Subcutaneous adipose tissue (tissue), 4 donors: ENCODE data around the gene STYX. TPM values are rescaled to one million over a fixed set of nuclear protein-coding genes. Genes with fewer than 3 reads are reported as not detected.

Source experiments
- total RNA-seq, 4 donors: library from RNA; depleted of rRNA; stranded (reverse); fragments of >200 nt; gene quantifications; one replicate each; pipeline ENCODE4 v1.1.0, GENCODE V29; 2016
- TF ChIP-seq, protein P1 (sequence below): fragments of 450-650 bp; IDR thresholded peaks from one replicate; pipeline ENCODE4 v1.5.1; 2016; ENCODE audit warnings: low read depth, mild to moderate bottlenecking, control low read depth, antibody characterized with exemption, moderate library complexity

Gene STYX
- total RNA-seq, 4 donors from 2014 or later: 17.7 to 26.9 (median 19.1) TPM

DNA sequence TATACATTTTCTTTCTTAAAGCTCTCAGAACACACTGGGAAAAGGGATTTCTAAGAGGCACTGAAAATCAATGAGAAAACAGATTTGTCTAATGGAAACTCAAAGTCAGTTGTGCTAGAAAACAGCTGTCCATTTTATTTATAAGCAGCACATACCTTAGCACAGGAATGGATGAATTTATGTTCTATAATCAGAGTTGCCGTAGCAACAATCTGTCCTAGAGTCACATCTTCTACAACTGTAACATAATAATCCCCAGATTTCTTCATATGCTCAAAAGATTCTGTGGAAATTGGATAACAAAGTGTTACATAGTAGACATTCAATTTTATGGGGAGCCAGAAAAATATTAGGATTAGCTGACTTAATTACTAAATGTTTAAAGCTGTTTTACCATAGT lies 51.7 kb downstream of the STYX start:
- TF ChIP-seq, protein P1, sequence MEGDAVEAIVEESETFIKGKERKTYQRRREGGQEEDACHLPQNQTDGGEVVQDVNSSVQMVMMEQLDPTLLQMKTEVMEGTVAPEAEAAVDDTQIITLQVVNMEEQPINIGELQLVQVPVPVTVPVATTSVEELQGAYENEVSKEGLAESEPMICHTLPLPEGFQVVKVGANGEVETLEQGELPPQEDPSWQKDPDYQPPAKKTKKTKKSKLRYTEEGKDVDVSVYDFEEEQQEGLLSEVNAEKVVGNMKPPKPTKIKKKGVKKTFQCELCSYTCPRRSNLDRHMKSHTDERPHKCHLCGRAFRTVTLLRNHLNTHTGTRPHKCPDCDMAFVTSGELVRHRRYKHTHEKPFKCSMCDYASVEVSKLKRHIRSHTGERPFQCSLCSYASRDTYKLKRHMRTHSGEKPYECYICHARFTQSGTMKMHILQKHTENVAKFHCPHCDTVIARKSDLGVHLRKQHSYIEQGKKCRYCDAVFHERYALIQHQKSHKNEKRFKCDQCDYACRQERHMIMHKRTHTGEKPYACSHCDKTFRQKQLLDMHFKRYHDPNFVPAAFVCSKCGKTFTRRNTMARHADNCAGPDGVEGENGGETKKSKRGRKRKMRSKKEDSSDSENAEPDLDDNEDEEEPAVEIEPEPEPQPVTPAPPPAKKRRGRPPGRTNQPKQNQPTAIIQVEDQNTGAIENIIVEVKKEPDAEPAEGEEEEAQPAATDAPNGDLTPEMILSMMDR: no peak

DNA sequence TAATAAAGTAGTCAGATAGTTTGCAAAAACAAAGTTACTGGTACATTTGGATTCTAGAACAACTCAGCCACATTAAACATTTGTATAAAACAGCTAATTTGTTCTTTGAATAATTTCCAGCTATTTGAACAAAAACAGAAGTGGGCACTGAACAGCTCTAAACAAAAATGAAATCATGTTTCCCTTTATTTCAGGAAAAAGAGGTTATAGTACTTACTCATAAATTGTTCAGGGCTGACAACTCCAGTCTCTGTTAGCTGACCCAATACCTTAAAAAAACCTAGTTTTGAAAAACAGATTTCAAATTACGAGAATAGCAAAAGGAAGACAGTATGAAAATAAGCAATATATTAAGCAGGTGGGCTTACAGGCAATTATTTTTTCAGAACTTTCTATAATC lies 53.2 kb downstream of the STYX start:
- TF ChIP-seq, protein P1: no peak

DNA sequence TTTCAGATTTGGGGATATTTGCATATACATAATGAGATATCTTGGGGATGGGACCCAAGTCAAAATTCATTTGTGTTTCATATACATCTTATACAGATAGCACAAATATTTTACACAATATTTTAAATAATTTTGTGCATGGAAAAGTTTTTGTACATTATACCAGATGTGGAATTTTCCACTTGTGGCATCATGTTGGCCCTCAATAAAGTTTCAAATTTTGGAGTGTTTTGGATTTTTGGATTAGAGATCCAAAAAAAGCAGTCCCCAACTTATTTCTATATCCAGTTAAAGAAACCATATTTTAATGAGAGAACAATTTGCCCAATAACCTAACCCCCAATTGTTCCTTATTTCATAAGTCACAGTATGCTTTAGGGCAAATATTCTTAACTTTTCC lies 56.9 kb downstream of the STYX start:
- TF ChIP-seq, protein P1: no peak

DNA sequence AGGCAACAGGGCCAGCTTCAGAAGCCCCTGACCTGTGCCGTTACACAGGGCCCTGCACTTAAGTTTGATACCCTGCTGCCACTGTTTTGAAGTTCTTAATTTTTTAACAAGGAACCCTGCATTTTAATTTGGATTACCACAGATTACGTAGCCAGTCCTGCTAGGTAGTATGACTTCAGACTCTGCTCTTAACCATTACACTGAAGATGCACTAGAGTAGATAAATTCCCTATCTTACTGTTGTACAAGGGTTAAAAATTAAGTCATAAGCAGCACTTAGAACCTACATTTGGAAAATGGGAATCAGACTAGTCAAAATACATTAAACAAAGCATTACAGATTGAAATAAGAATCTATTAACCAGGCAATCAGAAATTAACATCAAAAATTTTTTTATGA lies 59.2 kb downstream of the STYX start:
- TF ChIP-seq, protein P1: no peak

DNA sequence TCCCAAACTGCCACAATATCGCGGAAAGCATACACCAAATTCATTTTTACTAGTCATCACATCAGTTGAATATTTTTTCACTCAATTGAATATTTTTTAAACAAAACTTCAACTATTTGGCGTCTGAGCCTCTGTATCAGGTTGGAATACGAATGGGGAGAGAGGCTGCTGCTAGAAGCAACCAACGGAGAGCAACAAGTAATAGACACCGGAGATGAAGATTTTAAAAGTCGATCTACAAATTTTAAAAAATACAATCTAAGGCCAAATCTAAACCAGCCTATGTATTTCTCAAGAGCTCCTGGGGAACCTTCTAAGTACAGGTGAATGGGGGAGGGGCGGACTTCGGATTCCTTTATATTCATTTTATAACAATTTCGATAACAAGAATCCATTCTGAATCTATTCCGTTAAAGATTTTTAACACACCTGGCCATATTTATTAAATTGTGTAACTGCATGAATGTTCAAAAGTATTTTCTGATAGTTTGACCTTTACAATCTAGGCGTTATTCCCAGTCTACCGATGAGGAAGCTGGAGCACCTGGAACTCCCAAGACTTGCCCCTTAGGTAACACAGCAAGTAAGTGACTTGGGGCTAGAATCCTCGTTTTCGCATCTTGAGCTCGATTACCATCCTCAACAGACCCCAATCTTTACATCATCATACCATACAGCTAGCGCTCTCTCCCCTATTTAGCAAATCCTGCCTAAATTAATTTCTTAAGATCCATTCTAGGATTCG lies 60.2 kb downstream of the STYX start:
- TF ChIP-seq, protein P1: no peak

DNA sequence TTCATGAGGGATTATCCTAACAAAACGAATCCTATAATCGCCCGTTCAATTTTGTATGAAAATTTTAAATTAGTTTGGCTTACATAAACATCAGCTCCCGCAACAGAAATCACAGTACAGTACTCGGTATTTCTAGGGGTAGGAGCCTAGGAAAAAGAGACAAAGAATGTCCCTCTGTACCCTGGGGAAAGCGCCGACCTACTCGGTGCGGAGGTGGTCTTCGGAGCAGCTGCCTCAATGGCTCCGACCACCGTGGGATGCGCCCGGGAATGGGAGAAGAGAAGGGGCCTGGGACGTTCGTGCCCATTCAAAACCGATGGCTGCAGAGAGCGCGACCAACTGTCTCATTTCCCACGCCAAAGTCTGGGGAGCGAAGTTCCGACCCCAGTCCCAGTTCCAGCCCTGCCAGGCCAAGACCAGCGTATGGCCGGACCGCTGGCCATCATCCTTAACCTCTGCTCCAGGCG lies 60.8 kb downstream of the STYX start:
- TF ChIP-seq, protein P1: no peak

DNA sequence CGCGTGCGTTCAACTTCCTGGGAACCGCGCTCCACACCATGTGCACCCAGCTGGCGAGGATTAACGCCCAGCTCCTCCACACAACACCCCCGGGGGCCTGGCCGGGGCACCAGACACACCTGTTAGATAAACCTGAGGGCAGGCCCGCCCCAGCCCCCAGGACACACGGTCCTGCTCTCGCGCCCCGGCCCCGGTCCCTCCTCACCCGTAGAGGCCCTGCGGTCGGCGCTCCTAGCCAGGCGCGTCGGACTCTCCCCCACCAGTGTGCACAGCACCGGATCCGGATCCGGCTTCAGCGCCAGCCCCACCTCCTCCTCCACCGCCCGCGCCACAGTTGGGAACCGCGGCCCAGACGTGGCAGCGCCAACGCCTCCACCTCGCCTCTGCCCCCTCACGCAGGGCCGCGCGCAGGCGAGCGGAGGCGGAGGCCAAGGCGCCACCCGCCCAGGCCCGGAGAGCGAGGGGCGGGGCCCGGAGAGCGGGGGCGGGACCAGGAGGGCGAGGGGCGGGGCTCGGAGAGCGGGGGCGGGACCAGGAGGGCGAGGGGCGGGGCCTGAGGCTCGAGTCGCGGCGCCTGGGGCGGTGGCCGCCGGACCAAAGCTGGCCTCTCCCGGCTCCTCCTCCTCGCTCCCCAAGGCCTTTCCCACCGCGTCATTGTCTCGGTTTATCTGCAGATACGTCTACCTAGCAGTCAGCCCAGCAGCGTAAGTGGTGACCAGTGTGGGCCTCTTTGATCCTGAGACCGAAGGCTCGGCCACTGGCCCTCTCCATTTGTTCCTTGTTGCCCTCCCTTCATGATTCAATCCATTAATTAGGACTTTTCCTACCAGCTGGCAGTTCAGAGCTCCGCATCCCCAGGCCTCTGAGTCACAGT lies 61.5 kb downstream of the STYX start, which contains the start of gene GNPNAT1:
Gene GNPNAT1, minus strand, starts transcription at position 385 of the 874 bp plus-strand sequence. CDS start 6,957 bp downstream, outside the sequence.
- TF ChIP-seq, protein P1: no peak
